HG03432 (cell line): ENCODE data around the gene PHC2.

ENCODE experiments used
- ATAC-seq: cut with Tn5 transposase; IDR thresholded peaks from one replicate; pipeline ENCODE4 v1.9.1; 2021; ENCODE audit warnings: mild to moderate bottlenecking, moderate library complexity; ENCODE audit not compliant: unreplicated experiment

PHC2 gene

GRCh38 chr1:33392639-33393038 is 38.3 kb downstream of the PHC2 start:
- ATAC-seq, result no peak

- no peak for ATAC-seq
Observed at GRCh38 chr1:33392206-33392605, 38.7 kb downstream of the PHC2 start.

- no peak for ATAC-seq
Observed at GRCh38 chr1:33391343-33392078, 39.4 kb downstream of the PHC2 start.

GRCh38 chr1:33390542-33390941 is 40.4 kb downstream of the PHC2 start:
- no peak for ATAC-seq

- no peak for ATAC-seq
Observed at GRCh38 chr1:33388805-33389771, 41.8 kb downstream of the PHC2 start.

- no peak for ATAC-seq
Observed at GRCh38 chr1:33387625-33388024, 43.3 kb downstream of the PHC2 start.

- ATAC-seq, result no peak
Observed at GRCh38 chr1:33385251-33385650, 45.6 kb downstream of the PHC2 start.

- no peak for ATAC-seq
Observed at GRCh38 chr1:33384040-33384812, 46.7 kb downstream of the PHC2 start.

- ATAC-seq, result no peak
Observed at GRCh38 chr1:33383489-33383888, 47.4 kb downstream of the PHC2 start.

GRCh38 chr1:33382661-33383415 is 48.1 kb downstream of the PHC2 start:
- no peak for ATAC-seq

GRCh38 chr1:33381977-33382376 is 48.9 kb downstream of the PHC2 start:
- ATAC-seq, result no peak

- no peak for ATAC-seq
Observed at GRCh38 chr1:33380811-33381210, 50.1 kb downstream of the PHC2 start.

GRCh38 chr1:33379631-33380354 is 51.1 kb downstream of the PHC2 start:
- no peak for ATAC-seq

- ATAC-seq, result no peak
Observed at GRCh38 chr1:33378976-33379375, 51.9 kb downstream of the PHC2 start.

GRCh38 chr1:33378524-33378923 is 52.4 kb downstream of the PHC2 start:
- no peak for ATAC-seq

GRCh38 chr1:33377756-33378155 is 53.1 kb downstream of the PHC2 start:
- no peak for ATAC-seq

- ATAC-seq, result no peak
Observed at GRCh38 chr1:33377013-33377412, 53.9 kb downstream of the PHC2 start.

- no peak for ATAC-seq
Observed at GRCh38 chr1:33375316-33375715, 55.6 kb downstream of the PHC2 start.

- ATAC-seq, result no peak
Observed at GRCh38 chr1:33374336-33375105, 56.4 kb downstream of the PHC2 start.
